Mucosa of gallbladder (tissue), 1 donor: ENCODE results near the gene CDC14C. TPM values are rescaled to one million over a fixed set of nuclear protein-coding genes. Genes with fewer than 3 reads are reported as not detected.
"Not testable (repeated sequence)": the region's sequence is repeated elsewhere in the genome, so short reads cannot be mapped to it uniquely, and the experiment has no call there.

ENCODE experiments used
- DNase-seq: peaks from one replicate; pipeline ENCODE4 v3.0.0-alpha.2; 2020; ENCODE audit warnings: low spot score
- total RNA-seq: library from RNA; stranded (reverse); gene quantifications from one replicate; pipeline ENCODE4 v1.2.1, GENCODE V29; 2021
- donor health status: DM: no; HTN: no; CAD: no.

CDC14C gene
- not detected for total RNA-seq

GRCh38 chr7:48924433-48924832 is at the start of gene CDC14C:
Gene CDC14C, plus strand, starts transcription at chr7:48924547. Its CDS starts 126 bp downstream, at chr7:48924673.
- no peak for DNase-seq

GRCh38 chr7:48875045-48875916 is 49.1 kb upstream of the CDC14C start:
- DNase-seq, result peak; percentile 51

DNA sequence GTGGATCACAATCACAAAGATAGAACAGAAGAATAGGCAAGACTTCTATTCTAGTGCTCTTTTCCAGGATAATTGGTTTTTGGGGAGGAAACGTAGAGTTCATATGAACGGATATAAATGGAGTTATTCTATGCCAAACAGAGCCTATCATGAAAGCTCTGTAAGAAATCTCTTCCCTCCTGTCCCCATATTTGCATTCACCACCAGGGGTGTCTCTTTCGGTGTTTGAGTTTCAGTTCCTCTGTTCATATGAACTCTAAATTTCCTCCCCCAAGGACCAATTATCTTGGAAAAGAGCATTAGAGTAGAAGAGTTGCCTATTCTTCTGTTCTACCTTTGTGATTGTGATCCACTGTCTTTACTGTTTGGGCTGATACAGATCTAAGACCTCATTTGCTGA is 48.3 kb upstream of the CDC14C start:
- DNase-seq, result no peak

- no peak for DNase-seq
These were observed 43.5 kb upstream of the CDC14C start for GRCh38 chr7:48880851-48881250.

DNA sequence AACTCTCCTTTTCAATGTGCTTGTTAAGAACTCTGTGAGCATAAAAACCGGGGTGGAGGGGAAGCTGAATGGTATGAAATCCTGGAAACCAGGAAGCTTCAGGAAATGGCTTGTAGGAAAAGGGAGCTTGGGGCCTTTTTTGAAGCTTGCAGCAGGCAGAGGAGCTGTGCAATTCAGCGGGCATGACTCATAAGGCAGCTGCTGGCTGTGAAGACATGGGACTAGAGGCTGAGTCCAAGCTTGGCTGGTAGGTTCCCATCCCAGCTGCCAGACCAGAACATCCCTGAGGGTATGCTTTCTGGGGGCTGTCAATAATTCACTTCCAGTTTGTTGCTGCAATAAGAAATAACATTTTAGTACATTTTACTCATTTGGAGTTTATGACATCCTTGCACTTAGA is 36.8 kb upstream of the CDC14C start:
- no peak for DNase-seq

DNA sequence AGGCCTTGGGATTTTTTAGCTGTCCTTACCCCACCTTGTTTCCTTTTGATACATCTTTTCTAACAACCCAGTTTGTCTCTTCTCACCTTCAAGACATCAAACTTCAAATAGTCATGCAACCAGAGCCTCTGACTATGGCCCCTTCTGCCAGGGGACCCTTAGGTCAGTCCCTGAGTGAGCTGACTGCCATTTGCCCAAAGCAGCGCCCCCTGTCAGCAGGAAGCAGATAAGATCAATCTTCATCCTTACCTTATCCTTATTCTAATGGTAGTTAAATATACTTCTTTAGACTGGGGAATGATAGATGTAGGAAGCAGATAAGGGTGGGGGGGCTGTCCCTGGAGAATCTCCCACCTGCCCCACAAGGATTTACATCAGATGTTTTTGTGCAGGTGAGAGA is 29.8 kb upstream of the CDC14C start:
- DNase-seq, result no peak

GRCh38 chr7:48899932-48900331 is 24.4 kb upstream of the CDC14C start:
- DNase-seq, result no peak

- no peak for DNase-seq
These were observed 22.4 kb upstream of the CDC14C start for GRCh38 chr7:48901966-48902365.

DNA sequence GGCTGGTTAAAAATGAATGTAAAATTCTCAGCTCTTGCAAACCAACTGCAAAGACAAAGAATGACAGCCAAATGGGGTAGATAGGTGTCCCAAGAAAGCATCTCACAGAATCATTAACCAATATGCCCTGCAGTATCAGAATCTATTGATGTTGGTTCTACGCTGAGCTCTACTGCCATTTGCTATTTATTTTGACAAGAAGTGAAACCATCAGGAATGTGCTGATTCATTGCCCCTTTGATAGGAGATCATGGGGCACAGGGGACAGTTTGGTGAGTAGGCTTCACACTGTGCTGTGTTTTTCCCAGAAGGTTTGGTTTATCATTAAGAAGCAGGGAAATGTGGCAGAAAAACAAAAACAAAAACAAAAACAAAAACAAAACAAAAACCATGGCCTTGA is 19.4 kb upstream of the CDC14C start:
- DNase-seq, result peak; percentile 19

- not testable (repeated sequence) for DNase-seq
These were observed 18.7 kb upstream of the CDC14C start for GRCh38 chr7:48905686-48906085.

DNA sequence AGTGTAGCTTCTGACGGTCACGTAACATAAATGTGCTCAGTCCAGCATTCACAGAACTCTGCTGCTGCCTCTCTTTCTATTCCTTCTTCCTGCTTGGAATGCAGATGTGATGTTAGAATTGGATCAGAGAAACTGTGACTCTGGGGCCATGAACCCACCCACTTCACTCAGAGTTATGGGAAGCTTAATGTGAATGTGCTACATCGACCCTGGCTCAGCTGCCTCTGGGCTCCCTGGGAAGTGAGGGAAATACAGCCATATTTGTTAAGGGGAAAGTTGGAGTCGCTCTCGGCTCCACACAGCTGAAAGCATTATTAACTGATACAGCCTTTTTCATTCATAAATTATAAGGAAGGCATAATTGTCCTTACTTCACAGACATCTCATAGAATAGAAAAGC is 14.5 kb upstream of the CDC14C start:
- DNase-seq, result not testable (repeated sequence)

DNA sequence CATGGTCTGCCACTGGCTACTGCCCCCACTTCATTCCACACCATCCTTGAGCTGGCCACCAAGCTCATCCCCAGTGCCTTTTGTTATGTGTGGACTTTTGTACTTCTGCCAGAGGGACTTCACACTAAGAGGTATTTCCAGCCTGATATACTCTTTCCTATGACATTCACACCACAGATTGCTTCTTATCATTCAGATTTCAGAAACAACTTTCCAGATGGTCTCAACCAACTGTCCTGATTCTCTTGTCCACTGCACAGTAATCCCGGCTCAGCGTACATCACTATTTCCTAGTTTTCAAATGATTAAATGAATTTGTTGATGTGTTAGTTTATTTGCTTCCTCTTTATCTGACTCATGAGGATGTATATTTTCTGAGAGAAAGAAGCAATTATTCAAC is 7.1 kb downstream of the CDC14C start:
- no peak for DNase-seq

GRCh38 chr7:48932126-48932910 is 8.0 kb downstream of the CDC14C start:
- DNase-seq, result no peak

DNA sequence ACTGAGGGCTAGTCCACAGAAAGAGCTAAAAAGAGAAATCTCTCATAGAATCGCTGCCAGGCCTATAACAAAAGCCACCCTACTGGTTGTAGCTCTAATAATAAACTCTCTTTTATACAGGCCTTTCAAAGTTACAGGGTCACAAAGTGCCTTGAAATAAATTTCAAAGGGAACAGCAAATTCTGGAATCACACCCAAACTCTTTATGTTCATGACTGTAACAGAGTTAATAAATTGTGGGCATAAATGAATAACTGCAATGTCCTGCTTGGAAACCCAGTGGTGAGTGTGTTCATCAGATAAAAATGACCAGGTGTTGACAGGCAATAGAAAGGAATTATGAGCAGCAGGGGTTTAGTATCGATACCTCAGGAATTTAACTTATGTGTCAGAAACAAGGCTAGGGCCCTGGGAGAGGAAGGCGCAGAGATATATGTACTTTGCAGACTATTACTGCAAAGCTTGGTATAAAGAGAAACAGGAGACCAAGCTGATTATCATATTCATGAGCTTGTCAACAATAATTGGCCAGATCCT is 9.3 kb downstream of the CDC14C start:
- no peak for DNase-seq

DNA sequence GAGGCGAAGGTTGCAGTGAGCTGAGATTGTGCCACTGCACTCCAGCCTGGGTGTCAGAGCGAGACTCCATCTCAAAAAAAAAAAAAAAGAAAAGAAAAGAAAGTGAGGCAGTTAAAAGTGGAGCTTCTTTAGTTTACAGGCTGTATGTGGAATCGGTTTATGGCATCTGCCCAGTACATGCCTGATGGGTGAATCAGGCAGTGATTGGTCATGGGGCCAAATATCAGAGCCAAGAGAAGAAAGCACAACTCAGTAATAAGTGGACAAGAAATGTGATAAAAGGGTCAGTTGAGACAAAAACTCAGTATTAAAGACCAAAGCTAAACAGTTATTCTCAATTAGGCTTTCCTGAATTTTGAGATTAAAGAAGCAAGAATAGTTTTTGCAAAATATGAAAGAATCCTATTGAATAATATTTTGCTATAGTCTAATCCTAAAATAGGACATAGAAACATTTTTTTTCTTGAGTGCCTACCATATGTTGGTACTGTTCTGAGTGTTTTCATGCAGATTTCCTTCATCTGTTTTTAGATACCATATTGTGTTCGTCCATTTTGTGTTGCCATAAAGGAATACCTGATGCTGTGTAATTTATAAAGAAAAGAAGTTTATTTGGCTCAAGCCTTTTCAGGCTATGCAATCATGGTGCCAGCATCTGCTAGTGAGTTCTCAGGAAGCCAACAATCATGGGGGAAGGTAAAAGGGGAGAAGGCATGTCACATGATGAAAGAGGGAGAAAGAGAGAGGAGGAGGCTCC is 14.4 kb downstream of the CDC14C start:
- peak; percentile 50 for DNase-seq

DNA sequence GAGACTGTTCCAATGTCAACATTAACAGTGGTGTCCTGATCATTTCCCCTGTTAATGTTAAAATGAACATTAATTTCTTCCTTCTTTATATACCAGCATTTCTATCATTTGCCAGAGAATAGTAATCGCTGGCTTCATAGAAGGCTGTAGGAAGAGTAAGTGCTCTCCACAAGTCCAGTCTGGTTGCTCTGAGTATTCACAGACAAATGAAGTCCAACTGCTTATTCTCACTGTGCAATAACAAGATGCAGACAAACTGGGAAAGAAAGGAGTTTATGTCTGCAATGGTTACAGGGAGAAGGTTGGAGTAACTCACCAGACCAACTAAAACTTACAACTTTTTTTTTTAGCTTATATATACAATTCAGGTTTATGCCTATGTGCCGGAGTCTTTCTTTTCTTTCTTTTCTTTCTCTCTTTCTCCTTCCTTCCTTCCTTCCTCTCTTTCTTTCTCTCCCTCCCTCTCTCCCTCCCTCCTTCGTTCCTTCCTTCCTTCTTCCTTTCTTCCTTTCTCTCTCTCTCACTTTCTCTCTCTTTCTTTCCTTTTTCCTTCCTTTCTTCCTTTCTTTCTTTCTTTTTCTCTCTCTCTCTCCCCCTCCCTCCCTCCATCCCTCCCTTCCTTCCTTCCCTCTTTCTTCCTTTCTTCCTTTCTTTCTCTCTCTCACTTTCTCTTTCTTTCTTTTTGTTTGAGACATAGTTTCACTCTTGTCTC is 19.1 kb downstream of the CDC14C start:
- DNase-seq, result no peak

DNA sequence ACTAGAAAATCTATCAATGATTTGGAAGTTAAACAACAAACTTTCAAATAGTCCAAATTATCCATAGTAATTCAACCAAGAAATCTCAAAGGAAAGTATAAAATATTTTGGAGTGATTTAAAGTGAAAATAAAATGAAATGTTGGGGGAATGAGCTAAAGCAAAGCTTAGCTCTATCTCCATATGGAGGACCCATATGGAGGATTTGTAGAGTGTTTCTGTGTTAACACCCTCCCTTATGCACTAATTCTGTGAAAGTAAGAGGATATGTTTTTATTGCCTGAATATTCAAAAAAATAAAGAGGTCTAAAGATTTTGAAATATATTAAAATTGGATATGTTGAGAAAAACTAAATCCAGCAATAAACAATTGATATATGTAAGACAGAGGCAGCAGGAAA is 31.6 kb downstream of the CDC14C start:
- DNase-seq, result no peak

DNA sequence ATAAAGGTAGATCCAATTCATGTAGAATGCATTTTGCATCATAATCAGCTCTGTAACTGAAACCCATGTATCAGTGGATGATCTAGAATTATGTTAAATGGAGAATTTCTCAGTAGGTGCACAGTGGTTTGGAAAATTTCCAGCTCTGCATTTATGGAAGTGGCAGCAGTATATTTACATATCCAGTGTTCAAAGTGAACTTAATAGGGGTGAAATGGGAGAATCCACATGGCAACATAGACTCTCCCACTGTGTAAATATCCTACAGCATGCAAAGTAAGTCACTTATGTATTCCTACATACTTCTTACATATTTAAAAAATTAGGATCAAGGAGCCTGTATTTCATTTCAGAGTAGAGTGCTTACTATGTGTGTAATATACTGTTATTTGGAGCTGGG is 35.3 kb downstream of the CDC14C start:
- DNase-seq, result no peak

DNA sequence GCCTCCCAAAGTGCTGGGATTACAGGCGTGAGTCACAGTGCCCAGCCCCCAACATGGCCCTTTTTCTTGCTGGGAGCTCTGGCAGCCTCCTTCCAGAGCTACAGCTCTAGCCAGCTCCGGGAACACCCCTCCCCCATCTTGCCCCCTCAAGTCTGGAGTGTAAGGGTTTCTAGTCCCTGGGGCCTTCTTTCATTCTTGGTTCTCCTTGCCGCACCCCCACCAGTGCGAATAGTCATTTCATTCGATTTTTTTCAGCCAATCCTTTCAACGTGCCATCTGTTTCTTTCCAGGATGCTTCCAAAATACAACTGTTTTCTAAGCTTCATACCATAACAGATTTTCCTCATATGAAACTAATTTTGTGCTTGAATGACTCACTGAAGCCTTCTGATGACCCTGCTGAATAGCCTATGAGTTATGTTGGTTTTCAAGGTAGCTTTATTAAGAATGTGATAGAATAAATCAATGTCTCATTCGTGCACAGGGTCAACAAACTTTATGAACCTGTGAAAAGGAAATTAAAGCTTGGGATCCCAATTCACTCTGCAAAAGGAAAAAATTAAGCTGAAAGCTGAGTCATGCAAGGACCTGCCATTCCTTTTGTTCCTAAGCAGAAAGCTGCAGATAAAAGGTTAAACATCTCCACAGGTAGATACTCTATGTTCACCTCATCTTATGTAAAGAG is 38.6 kb downstream of the CDC14C start:
- no peak for DNase-seq

DNA sequence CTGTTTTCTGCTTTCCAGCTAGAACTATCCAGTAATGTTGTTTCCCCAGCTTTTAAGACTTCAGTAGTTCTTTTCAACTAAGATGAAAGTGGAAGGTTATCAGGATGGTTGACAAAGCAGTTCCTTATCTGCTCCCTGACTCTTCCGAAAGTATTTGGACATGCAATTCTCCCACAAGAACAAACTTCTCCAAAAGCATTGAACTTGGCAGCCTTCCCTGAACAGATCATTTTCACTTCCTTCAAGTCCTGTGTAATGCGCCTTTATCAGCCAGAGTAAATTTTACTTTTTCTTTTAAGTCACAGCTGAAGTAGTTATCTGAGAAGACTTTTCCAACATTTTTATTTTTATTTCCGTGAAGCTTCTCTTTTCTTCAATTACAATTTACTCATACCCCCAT is 39.7 kb downstream of the CDC14C start:
- peak; percentile 69 for DNase-seq

DNA sequence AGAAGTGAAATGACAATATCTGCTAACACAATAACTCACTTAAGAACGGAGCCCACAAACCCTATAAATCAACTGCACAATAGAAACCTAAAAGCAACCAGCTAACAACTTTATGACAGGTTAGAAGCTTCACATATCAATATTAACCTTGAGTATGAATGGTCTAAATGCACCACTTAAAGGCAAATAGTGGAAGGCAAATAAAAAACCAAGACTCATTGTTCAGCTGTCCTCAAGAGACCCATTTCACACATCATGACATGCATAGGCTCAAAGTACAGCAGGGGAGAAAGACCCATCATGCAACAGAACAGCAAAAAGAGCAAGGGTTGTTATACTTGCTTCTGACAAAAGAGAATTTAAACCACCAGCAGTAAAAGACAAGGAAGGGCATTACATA is 46.8 kb downstream of the CDC14C start:
- DNase-seq, result no peak
